OCI-LY1 (cell line): Measurements from ENCODE around the gene PGAP1.
"Not testable (repeated sequence)": the region's sequence is repeated elsewhere in the genome, so short reads cannot be mapped to it uniquely, and the experiment has no call there.

Source experiments
- H2AFZ ChIP-seq: fragments of 200-600 bp; sonication (generic), shearing (Covaris generic); 2 replicates; pipeline ENCODE4 v1.6.0; 2014; ENCODE audit warnings: antibody characterized with exemption, mild to moderate bottlenecking, low read length
- H3F3A ChIP-seq: fragments of 200-600 bp; sonication (generic), shearing (Covaris generic); 2 replicates; pipeline ENCODE4 v1.6.0; 2014; ENCODE audit warnings: mild to moderate bottlenecking, antibody characterized with exemption, low read length, moderate library complexity; ENCODE audit not compliant: insufficient read depth
- H3K27ac ChIP-seq: fragments of 200-600 bp; sonication (generic); 2 replicates; pipeline ENCODE4 v1.5.1; 2014; ENCODE audit warnings: low read length, mixed run types, mild to moderate bottlenecking, low read depth; ENCODE audit not compliant: poor library complexity, severe bottlenecking
- H3K27me3 ChIP-seq: fragments of 200-600 bp; sonication (generic); 2 replicates; pipeline ENCODE4 v1.6.0; 2014; ENCODE audit warnings: antibody characterized with exemption, mild to moderate bottlenecking, low read length, moderate library complexity; ENCODE audit not compliant: insufficient read depth
- H3K36me3 ChIP-seq: fragments of 200-600 bp; sonication (generic); 2 replicates; pipeline ENCODE4 v1.6.1; 2014; ENCODE audit warnings: mild to moderate bottlenecking, antibody characterized with exemption, low read length, moderate library complexity, mixed read lengths; ENCODE audit not compliant: insufficient read depth
- H3K4me1 ChIP-seq: fragments of 200-600 bp; sonication (generic); 2 replicates; pipeline ENCODE4 v1.5.1; 2014; ENCODE audit warnings: mild to moderate bottlenecking, low read length, moderate library complexity; ENCODE audit not compliant: insufficient read depth, severe bottlenecking
- H3K4me2 ChIP-seq: fragments of 200-600 bp; sonication (generic), shearing (Covaris generic); 2 replicates; pipeline ENCODE4 v1.6.1; 2014; ENCODE audit warnings: low read length
- H3K4me3 ChIP-seq: fragments of 200-600 bp; sonication (generic); 2 replicates; pipeline ENCODE4 v1.5.1; 2014; ENCODE audit warnings: low read length, low read depth, mild to moderate bottlenecking, mixed read lengths; ENCODE audit not compliant: poor library complexity, severe bottlenecking
- H3K79me2 ChIP-seq: fragments of 200-600 bp; shearing (Covaris generic); 2 replicates; pipeline ENCODE4 v1.6.1; 2016; ENCODE audit warnings: mixed run types, low read length, mixed read lengths; ENCODE audit not compliant: insufficient read depth
- H3K9ac ChIP-seq: fragments of 200-600 bp; sonication (generic), shearing (Covaris generic); 2 replicates; pipeline ENCODE4 v1.6.1; 2014; ENCODE audit warnings: mild to moderate bottlenecking, low read length, mixed read lengths
- H3K9me2 ChIP-seq: fragments of 200-600 bp; sonication (generic), shearing (Covaris generic); 2 replicates; pipeline ENCODE4 v1.6.1; 2014; ENCODE audit warnings: low read depth, mild to moderate bottlenecking, low read length, mixed read lengths
- H3K9me3 ChIP-seq: fragments of 200-600 bp; shearing (Covaris generic); 2 replicates; pipeline ENCODE4 v1.6.1; 2014; ENCODE audit warnings: low read length, mixed read lengths
- H4K20me1 ChIP-seq: fragments of 200-600 bp; sonication (generic), shearing (Covaris generic); 2 replicates; pipeline ENCODE4 v1.6.0; 2016; ENCODE audit warnings: mild to moderate bottlenecking, low read length; ENCODE audit not compliant: insufficient read depth
- EZH2 ChIP-seq: fragments of 200-600 bp; sonication (generic), shearing (Covaris generic); IDR thresholded peaks from 2 replicates; pipeline ENCODE4 v1.8.0; 2017; ENCODE audit warnings: borderline replicate concordance, mixed run types, mild to moderate bottlenecking, antibody characterized with exemption, low read length, moderate library complexity, mixed read lengths
- TF ChIP-seq, protein P1 (sequence below): fragments of 200-600 bp; sonication (generic), shearing (Covaris generic); IDR thresholded peaks from 2 replicates; pipeline ENCODE4 v1.5.1; 2017; ENCODE audit warnings: mild to moderate bottlenecking, antibody characterized with exemption, low read length, moderate library complexity, mixed read lengths

PGAP1 gene

GRCh38 chr2:196914867-196915460 lies 11.5 kb downstream of the PGAP1 start:
- TF ChIP-seq, protein P1, sequence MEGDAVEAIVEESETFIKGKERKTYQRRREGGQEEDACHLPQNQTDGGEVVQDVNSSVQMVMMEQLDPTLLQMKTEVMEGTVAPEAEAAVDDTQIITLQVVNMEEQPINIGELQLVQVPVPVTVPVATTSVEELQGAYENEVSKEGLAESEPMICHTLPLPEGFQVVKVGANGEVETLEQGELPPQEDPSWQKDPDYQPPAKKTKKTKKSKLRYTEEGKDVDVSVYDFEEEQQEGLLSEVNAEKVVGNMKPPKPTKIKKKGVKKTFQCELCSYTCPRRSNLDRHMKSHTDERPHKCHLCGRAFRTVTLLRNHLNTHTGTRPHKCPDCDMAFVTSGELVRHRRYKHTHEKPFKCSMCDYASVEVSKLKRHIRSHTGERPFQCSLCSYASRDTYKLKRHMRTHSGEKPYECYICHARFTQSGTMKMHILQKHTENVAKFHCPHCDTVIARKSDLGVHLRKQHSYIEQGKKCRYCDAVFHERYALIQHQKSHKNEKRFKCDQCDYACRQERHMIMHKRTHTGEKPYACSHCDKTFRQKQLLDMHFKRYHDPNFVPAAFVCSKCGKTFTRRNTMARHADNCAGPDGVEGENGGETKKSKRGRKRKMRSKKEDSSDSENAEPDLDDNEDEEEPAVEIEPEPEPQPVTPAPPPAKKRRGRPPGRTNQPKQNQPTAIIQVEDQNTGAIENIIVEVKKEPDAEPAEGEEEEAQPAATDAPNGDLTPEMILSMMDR, result no peak
- TF ChIP-seq EZH2, result no peak
- H3K9ac ChIP-seq, result no peak overlapping the region
- H4K20me1 ChIP-seq, result no peaks in the 10 kb centered on the region
- no peaks in the 10 kb centered on the region for H3K9me2 ChIP-seq
- H3K4me3 ChIP-seq, result no peak overlapping the region
- no peak overlapping the region for H3K27ac ChIP-seq
- peaks cover 10% of the 10 kb centered on the region for H3K36me3 ChIP-seq
- no peaks in the 10 kb centered on the region for H3K27me3 ChIP-seq
- no peak overlapping the region for H3K4me2 ChIP-seq
- H3K9me3 ChIP-seq, result 0 out of 2 replicates have a peak, but pooled peaks cover 6% of the 10 kb centered on the region
- no peaks in the 10 kb centered on the region for H3K4me1 ChIP-seq
- no peaks in the 10 kb centered on the region for H3K79me2 ChIP-seq
- H3F3A ChIP-seq, result 0 out of 2 replicates have a peak, but pooled peaks cover 4% of the 10 kb centered on the region
- H2AFZ ChIP-seq, result no peak overlapping the region

- no peaks in the 10 kb centered on the region for H3K4me1 ChIP-seq
- no peaks in the 10 kb centered on the region for H3K27me3 ChIP-seq
- H3K9me2 ChIP-seq, result no peaks in the 10 kb centered on the region
- peaks cover 10% of the 10 kb centered on the region for H3K36me3 ChIP-seq
- H3K27ac ChIP-seq, result no peak overlapping the region
- TF ChIP-seq, protein P1, result no peak
- no peak for TF ChIP-seq EZH2
- no peak overlapping the region for H3K4me2 ChIP-seq
- no peak overlapping the region for H3K9ac ChIP-seq
- H3F3A ChIP-seq, result 0 out of 2 replicates have a peak, but pooled peaks cover 4% of the 10 kb centered on the region
- no peak overlapping the region for H3K4me3 ChIP-seq
- H3K79me2 ChIP-seq, result no peaks in the 10 kb centered on the region
- H3K9me3 ChIP-seq, result 0 out of 2 replicates have a peak, but pooled peaks cover 6% of the 10 kb centered on the region
- no peak overlapping the region for H2AFZ ChIP-seq
- H4K20me1 ChIP-seq, result no peaks in the 10 kb centered on the region
Observed at GRCh38 chr2:196913691-196914090, 12.8 kb downstream of the PGAP1 start.

- not testable (repeated sequence) for H3K9ac ChIP-seq, H3K79me2 ChIP-seq, H3K4me3 ChIP-seq, H2AFZ ChIP-seq, H3K4me2 ChIP-seq, H4K20me1 ChIP-seq, H3F3A ChIP-seq, H3K36me3 ChIP-seq, H3K27ac ChIP-seq, H3K4me1 ChIP-seq, H3K9me3 ChIP-seq, H3K9me2 ChIP-seq, H3K27me3 ChIP-seq
Observed at GRCh38 chr2:196905365-196905764, 21.1 kb downstream of the PGAP1 start.

DNA sequence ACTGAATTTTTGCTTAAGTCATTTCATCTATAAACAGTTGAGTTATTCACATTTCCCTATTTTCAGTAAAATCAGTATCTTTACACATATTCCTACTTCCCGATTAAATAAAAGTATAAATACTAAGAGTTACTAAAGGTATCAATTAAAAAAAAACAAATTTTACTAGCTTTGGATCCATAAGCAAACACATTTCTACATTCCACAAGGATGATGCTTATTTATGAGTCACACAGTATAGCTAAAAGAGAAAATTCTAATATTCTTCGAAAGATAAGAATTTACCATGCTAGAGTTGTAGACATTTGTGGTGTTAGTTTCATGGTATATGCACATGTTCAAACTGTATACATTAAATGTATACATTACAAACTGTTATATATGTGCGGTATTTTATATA lies 23.7 kb downstream of the PGAP1 start:
- Histone ChIP-seq H3K79me2 (no peaks in the 10 kb centered on the region), H3K36me3 (no peaks in the 10 kb centered on the region), H3K9me2 (no peaks in the 10 kb centered on the region), H3K4me3 (no peak overlapping the region), H3K4me1 (no peaks in the 10 kb centered on the region), H3K27me3 (no peaks in the 10 kb centered on the region), H3K27ac (no peak overlapping the region), H3F3A (no peaks in the 10 kb centered on the region), H4K20me1 (no peaks in the 10 kb centered on the region), H2AFZ (no peak overlapping the region), H3K9me3 (no peaks in the 10 kb centered on the region), H3K9ac (no peak overlapping the region), H3K4me2 (no peak overlapping the region)
- no peak for TF ChIP-seq EZH2
- TF ChIP-seq, protein P1, result no peak
